ENCODE results near the gene NELL2.

DNA sequence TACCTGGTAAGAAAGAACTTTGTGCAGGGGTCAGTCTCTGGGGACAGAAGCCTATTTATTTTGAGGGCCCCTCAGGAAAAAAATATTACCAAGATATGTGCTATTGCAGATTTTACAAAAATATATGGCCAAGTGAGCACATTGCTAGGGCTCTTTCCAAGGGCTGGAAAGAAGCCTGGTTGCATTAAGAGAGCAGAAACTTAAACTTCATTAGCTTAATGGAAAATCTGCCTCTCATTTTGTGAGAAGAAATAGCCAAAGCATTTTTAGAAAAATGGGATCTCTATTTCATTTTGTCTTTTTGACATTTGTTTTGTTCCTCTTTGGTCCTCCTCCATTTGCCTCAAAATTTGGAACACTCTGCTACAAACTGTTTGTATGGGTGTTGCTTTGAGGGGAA lies 283.5 kb downstream of the NELL2 start:
- no peak for TF ChIP-seq SP1 (IDR thresholded peaks at IDR 0.05)
- no peak for TF ChIP-seq NFRKB (IDR thresholded peaks at IDR 0.05)
- no peak for TF ChIP-seq BHLHE40 (IDR thresholded peaks at IDR 0.05; ENCODE audit: borderline replicate concordance)
- TF ChIP-seq, protein P1, sequence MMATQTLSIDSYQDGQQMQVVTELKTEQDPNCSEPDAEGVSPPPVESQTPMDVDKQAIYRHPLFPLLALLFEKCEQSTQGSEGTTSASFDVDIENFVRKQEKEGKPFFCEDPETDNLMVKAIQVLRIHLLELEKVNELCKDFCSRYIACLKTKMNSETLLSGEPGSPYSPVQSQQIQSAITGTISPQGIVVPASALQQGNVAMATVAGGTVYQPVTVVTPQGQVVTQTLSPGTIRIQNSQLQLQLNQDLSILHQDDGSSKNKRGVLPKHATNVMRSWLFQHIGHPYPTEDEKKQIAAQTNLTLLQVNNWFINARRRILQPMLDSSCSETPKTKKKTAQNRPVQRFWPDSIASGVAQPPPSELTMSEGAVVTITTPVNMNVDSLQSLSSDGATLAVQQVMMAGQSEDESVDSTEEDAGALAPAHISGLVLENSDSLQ (IDR thresholded peaks at IDR 0.05): no peak
- no peak for TF ChIP-seq FOXM1 (IDR thresholded peaks at IDR 0.05; ENCODE audit: borderline replicate concordance)
- no peak for TF ChIP-seq L3MBTL2 (conservative IDR thresholded peaks at IDR 0.05)
- TF ChIP-seq ELF4 (IDR thresholded peaks at IDR 0.05): no peak
- TF ChIP-seq TARDBP (IDR thresholded peaks at IDR 0.05): no peak
- no peak for TF ChIP-seq SUZ12 (IDR thresholded peaks at IDR 0.05)
- TF ChIP-seq FOXK2 (IDR thresholded peaks at IDR 0.05): no peak

Measured in HEK293T (cell line).